Ovary (tissue), 3 donors: Measurements from ENCODE around the gene EIF3I.

ENCODE experiments used
- CTCF ChIP-seq, 3 donors: fragments of 450-650 bp in 2 of 3; fragments of 200-600 bp in 1 of 3; IDR thresholded peaks; one replicate each; pipeline versions ENCODE4 v1.5.1 to v1.8.0; 2016 to 2022; ENCODE audit warnings: antibody characterized with exemption in 3 of 3, mild to moderate bottlenecking in 1 of 3
- EP300 ChIP-seq: sonication (generic); formaldehyde crosslinking; IDR thresholded peaks from one replicate; pipeline ENCODE4 v1.6.1; 2017; ENCODE audit warnings: antibody characterized with exemption
- donor health status: DM: no; HTN: no; CAD: no.

GRCh38 chr1:32195531-32195930, 26.7 kb upstream of the EIF3I start:
- TF ChIP-seq CTCF (IDR thresholded peaks at IDR 0.05) = no peak
- no peak for TF ChIP-seq EP300
